Glomerular endothelial cell (primary cell): ENCODE measurements around the gene KIF21B. TPM values are rescaled to one million over a fixed set of nuclear protein-coding genes. Genes with fewer than 3 reads are reported as not detected.

ENCODE experiments used
- DNase-seq: peaks from one replicate; pipeline ENCODE4 v3.0.0-alpha.2; 2011; ENCODE audit warnings: low read depth, low spot score; ENCODE audit errors: extremely low read depth
- total RNA-seq: library from RNA; depleted of rRNA; stranded (reverse); fragments of >200 nt; gene quantifications from 2 replicates; pipeline ENCODE4 v1.2.3, GENCODE V29; 2015

KIF21B gene, protein sequence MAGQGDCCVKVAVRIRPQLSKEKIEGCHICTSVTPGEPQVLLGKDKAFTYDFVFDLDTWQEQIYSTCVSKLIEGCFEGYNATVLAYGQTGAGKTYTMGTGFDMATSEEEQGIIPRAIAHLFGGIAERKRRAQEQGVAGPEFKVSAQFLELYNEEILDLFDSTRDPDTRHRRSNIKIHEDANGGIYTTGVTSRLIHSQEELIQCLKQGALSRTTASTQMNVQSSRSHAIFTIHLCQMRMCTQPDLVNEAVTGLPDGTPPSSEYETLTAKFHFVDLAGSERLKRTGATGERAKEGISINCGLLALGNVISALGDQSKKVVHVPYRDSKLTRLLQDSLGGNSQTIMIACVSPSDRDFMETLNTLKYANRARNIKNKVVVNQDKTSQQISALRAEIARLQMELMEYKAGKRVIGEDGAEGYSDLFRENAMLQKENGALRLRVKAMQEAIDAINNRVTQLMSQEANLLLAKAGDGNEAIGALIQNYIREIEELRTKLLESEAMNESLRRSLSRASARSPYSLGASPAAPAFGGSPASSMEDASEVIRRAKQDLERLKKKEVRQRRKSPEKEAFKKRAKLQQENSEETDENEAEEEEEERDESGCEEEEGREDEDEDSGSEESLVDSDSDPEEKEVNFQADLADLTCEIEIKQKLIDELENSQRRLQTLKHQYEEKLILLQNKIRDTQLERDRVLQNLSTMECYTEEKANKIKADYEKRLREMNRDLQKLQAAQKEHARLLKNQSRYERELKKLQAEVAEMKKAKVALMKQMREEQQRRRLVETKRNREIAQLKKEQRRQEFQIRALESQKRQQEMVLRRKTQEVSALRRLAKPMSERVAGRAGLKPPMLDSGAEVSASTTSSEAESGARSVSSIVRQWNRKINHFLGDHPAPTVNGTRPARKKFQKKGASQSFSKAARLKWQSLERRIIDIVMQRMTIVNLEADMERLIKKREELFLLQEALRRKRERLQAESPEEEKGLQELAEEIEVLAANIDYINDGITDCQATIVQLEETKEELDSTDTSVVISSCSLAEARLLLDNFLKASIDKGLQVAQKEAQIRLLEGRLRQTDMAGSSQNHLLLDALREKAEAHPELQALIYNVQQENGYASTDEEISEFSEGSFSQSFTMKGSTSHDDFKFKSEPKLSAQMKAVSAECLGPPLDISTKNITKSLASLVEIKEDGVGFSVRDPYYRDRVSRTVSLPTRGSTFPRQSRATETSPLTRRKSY (N-terminal part only)
- 3.1 and 3.8 TPM in 2 replicates for total RNA-seq

- DNase-seq = no peak
These were observed at the start of gene KIF21B for GRCh38 chr1:201023517-201023902. TSS of gene KIF21B (minus strand) at chr1:201023714. CDS start at chr1:201023383, 331 bp downstream.

DNA sequence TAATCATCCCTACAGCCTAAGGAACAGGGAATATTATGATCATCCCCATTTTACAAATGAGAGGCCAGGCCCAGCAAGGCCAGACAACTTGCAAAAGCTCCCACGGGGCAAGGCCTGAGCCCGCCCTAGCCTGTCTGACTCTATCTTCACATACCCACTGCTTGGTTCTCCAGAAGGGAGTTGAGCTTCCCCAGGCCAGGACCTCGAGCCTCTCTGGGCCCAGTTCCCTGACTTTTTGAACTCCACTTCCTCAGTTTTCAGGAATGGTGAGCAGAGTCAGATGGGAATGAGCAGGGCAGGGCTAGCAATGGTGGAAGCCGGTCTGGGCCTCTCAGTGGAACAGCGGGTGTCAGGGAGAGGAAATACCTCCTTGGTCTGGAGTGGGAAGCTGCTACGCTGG, 49.4 kb upstream of the KIF21B start:
- DNase-seq = no peak

GRCh38 chr1:201072149-201072548, 48.6 kb upstream of the KIF21B start:
- DNase-seq = no peak

GRCh38 chr1:201069636-201070035, 46.1 kb upstream of the KIF21B start:
- DNase-seq = no peak

DNA sequence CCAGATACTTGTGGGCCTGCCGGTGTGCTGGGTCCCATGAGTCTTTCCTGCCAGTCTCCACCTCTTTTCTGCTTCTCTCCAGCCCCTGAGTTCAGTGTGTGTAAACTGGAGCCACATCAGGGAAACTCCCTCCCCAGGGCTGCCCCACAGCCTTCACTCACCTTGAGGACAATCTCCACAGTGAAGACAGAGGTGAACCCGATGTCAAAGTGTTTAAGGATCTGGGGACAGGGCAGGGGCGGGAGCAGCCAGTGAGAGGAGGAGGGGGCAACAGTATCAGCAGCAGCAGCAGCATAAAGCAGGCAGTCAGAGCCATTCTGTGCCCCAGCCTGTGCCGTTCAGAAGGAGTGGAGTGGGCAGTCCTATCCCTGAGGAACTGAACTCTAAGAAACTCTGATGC, 45.5 kb upstream of the KIF21B start:
- no peak for DNase-seq

- DNase-seq = no peak
These were observed 43.5 kb upstream of the KIF21B start for GRCh38 chr1:201066986-201067385.

GRCh38 chr1:201065686-201066085, 42.2 kb upstream of the KIF21B start:
- DNase-seq = no peak

- DNase-seq = no peak
These were observed 41.3 kb upstream of the KIF21B start for GRCh38 chr1:201064806-201065205.

- DNase-seq = no peak
These were observed 39.6 kb upstream of the KIF21B start for GRCh38 chr1:201063145-201063544.

DNA sequence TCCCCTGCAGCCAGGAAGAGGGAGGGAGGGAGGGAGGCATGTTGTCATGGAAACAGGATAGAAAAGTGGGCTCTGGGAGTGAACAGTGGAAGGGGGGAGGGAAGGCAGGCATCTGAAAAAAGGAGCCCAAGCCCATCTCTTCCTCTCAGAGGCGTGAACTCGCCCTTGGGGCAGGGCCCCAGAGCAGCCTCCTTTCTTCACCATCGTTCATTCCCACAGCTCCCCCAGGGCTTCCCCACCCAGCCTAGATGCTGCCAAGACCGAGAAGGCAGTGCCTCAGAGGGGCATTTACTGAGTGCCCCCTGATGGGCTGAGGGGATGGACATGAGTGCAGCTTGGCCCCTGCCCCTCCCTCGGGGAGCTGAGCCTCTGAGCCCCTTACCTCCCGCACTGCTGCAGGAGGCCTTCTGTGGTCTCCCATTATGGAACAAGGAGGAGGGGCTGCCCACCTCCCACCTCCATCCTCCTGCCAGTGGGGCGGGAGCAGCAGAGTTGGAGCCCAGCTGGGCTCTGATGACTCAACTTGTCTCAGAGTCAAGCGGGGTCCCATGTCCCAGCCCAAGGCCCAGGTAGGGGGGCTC, 39.1 kb upstream of the KIF21B start:
- DNase-seq = no peak

DNA sequence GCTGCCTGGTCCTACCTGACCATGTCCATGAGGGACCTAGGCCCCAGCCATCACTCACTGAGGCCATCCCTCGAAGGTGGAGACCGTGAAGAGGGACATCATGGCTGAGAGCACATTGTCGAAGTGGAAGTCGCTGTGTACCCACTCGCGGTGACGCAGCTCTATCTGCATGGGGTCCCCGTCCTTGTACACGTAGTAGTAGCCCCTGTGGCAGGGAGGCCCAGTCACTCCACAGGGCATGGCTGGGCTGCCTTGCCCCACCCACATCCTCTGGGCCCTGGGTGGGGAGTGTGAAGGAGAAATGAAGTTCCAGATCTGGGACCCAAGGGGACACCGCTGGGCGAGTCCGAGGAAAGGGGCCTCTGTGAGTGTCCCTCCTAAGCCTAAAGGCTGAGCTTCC, 38.4 kb upstream of the KIF21B start:
- no peak for DNase-seq

DNA sequence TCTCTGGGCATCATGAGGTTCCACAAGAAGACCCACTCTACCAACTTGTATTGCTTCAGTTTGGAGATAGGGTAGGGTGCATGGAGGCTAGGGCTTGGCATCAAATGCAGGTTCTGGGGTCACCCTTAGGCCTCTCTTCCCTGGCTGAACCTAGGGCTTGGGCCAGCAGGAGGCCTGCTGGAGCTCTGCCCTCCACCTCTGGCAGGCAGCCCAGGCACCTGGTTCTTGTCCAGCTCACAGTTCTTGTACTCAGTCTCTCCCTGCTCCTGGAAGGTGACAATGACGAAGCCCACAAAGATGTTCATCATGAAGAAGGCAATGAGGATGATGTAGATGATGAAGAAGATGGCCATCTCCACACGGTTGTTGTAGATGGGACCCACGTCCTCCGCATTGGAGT, 37.5 kb upstream of the KIF21B start:
- DNase-seq = no peak

- DNase-seq = no peak
These were observed 37.1 kb upstream of the KIF21B start for GRCh38 chr1:201060586-201060985.

DNA sequence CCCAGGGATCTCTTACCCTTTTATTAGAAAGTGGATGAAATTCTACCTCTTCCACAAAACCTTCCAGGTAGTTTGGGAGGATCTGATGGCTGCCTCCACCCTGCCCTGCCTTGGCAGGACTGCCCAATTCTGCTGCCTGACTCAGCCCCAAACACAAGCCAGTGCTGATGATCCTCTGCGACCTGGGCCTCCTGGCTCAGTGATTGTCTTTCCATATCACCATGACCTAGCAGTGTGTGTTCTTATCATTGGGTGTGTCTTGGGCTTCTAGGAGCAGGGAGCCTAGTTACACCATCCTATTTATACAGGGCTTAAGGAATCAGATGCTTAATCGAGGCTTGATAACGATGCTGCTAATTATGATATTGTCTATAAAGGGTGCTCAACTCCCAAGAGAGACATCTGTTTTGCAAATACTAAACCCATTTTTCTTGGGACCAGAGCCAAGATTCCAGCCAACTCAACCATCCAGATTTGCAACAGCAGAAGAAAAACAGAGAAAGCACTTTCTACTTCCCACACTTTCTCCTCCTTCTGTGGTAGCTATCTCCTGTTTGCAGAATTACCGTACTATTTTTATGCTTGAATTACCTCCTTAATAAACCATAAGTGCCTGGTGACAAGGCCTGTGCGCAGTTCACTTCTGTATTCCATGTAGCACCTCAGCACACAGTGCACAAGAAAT, 36.5 kb upstream of the KIF21B start:
- DNase-seq = no peak

- DNase-seq = no peak
These were observed 35.9 kb upstream of the KIF21B start for GRCh38 chr1:201059401-201059800.

- DNase-seq = no peak
These were observed 30.6 kb upstream of the KIF21B start for GRCh38 chr1:201054091-201054543.

GRCh38 chr1:201053155-201053860, 29.8 kb upstream of the KIF21B start:
- DNase-seq = no peak

GRCh38 chr1:201051399-201051798, 27.9 kb upstream of the KIF21B start:
- no peak for DNase-seq

- DNase-seq = no peak
These were observed 27.2 kb upstream of the KIF21B start for GRCh38 chr1:201050515-201051277.
